Small intestine (tissue), 7 donors: Measurements from ENCODE around the gene CDH23. TPM values are rescaled to one million over a fixed set of nuclear protein-coding genes. Genes with fewer than 3 reads are reported as not detected.
A peak's percentile ranks its signal among the peaks of the same experiment; 100 is the strongest.

Source experiments
- DNase-seq, 2 donors: peaks; one replicate each; pipeline versions ENCODE4 v3.0.0 to v3.0.0-alpha.2; 2013
- FAIRE-seq: peaks from 2 replicates; lab custom pipeline; 2012; peaks lifted over from hg19 to GRCh38; lab: Jason Lieb, UNC
- H3K27ac ChIP-seq, 3 donors: one replicate each; pipeline ENCODE4 v1.5.1; 2013; ENCODE audit warnings: low read length in 2 of 3, mild to moderate bottlenecking in 2 of 3, control low read depth in 1 of 3, inconsistent platforms in 1 of 3, low read depth in 1 of 3, moderate library complexity in 1 of 3
- H3K27me3 ChIP-seq, 3 donors: one replicate each; pipeline ENCODE4 v1.6.1; 2013; ENCODE audit warnings: low read length in 3 of 3, inconsistent platforms in 1 of 3; ENCODE audit not compliant: control insufficient read depth in 3 of 3, insufficient read depth in 3 of 3
- H3K36me3 ChIP-seq, 3 donors: one replicate each; pipeline ENCODE4 v1.6.1; 2013; ENCODE audit warnings: low read length in 3 of 3, inconsistent platforms in 1 of 3, low read depth in 1 of 3, mild to moderate bottlenecking in 1 of 3, moderate library complexity in 1 of 3; ENCODE audit not compliant: control insufficient read depth in 3 of 3, insufficient read depth in 2 of 3
- H3K4me1 ChIP-seq, 3 donors: one replicate each; pipeline ENCODE4 v1.6.1; 2013; ENCODE audit warnings: low read length in 2 of 3, inconsistent platforms in 1 of 3, low read depth in 1 of 3, mild to moderate bottlenecking in 1 of 3, moderate library complexity in 1 of 3; ENCODE audit not compliant: control insufficient read depth in 3 of 3, insufficient read depth in 2 of 3
- H3K4me3 ChIP-seq, 3 donors: one replicate each; pipeline ENCODE4 v1.5.1; 2013; ENCODE audit warnings: low read length in 3 of 3, control low read depth in 1 of 3, inconsistent platforms in 1 of 3, low read depth in 1 of 3, mild to moderate bottlenecking in 1 of 3, moderate library complexity in 1 of 3
- H3K9me3 ChIP-seq, 2 donors: one replicate each; pipeline ENCODE4 v1.6.1; 2013; ENCODE audit warnings: low read depth in 1 of 2, low read length in 1 of 2; ENCODE audit not compliant: control insufficient read depth in 2 of 2, insufficient read depth in 1 of 2
- WGBS, 3 donors: extraction: QIAGEN DNeasy Blood & Tissue Kit; methylation state at CpG; one replicate each; pipeline ENCODE4 v1.1.7; 2013; 5-methylcytosine and 5-hydroxymethylcytosine counted together
- polyA plus RNA-seq, 4 donors: library from polyadenylated mRNA; stranded (reverse) in 3 of 4; unstranded in 1 of 4; fragments of 200-250 nt in 3 of 4; fragments of 120-200 nt in 1 of 4; gene quantifications; one replicate each; pipeline versions ENCODE4 v1.2.1 to v1.2.3, GENCODE V29; 2013
- donor health status: healthy with polysubstance abuse.
- donor health status: control.
- donor health status: control.
- donor health status: Bipolar disorder and iron deficiency.
- donor health status: healthy.

CDH23 gene
- polyA plus RNA-seq, 4 donors, result 0.89 to 2.5 (median 1.6) TPM

GRCh38 chr10:71439670-71440425 lies 43.1 kb downstream of the CDH23 start:
- Histone ChIP-seq H3K4me3 (no peak overlapping the region), H3K36me3 (no peaks in the 10 kb centered on the region), H3K27ac (no peak overlapping the region), H3K27me3 (peaks cover 0 to 6% (median 0%) of the 10 kb centered on the region in 3 donors), H3K4me1 (no peaks in the 10 kb centered on the region), H3K9me3 (no peaks in the 10 kb centered on the region)
- 77 to 80% (median 78%) methylated on average over 9 of the region's 9 CpGs for WGBS, 3 donors
- no peak for FAIRE-seq
- no peak for DNase-seq

- H3K4me3 ChIP-seq, result no peak overlapping the region
- H3K27me3 ChIP-seq, result peaks cover 0 to 6% (median 0%) of the 10 kb centered on the region in 3 donors
- H3K4me1 ChIP-seq, result no peaks in the 10 kb centered on the region
- H3K9me3 ChIP-seq, result no peaks in the 10 kb centered on the region
- 70 to 78% (median 74%) methylated on average over 9 of the region's 9 CpGs for WGBS, 3 donors
- DNase-seq, result no peak
- H3K36me3 ChIP-seq, result no peaks in the 10 kb centered on the region
- no peak overlapping the region for H3K27ac ChIP-seq
- no peak for FAIRE-seq
These were observed 43.9 kb downstream of the CDH23 start for GRCh38 chr10:71440506-71441035.

DNA sequence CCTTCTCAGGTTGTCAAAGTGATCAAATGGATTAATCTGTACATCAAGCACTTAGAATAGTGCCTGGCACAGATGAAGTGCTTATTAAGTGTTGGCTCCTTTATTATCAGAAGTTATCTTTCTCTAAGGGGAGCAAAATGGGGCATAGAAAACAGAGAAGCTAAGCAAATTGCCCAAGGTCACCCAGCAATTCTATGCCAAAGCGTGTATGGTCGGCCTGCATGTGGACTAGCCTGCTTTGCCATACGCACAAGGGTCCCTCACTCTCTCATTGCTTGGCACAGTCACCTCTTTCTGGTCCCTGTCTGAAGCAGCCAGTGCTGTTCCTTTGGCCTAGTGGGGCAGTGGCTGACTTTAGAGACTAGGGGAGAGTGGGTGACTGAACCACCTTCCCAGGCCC lies 45.3 kb downstream of the CDH23 start:
- 89 to 96% (median 95%) methylated on average over 3 of the region's 3 CpGs for WGBS, 3 donors
- FAIRE-seq, result no peak

GRCh38 chr10:71442859-71443570 lies 46.3 kb downstream of the CDH23 start:
- H3K4me1 ChIP-seq, result no peaks in the 10 kb centered on the region
- peaks cover 0 to 6% (median 0%) of the 10 kb centered on the region in 3 donors for H3K27me3 ChIP-seq
- H3K9me3 ChIP-seq, result no peaks in the 10 kb centered on the region
- DNase-seq (no peak), FAIRE-seq (no peak)
- WGBS, 3 donors, result 80 to 85% (median 83%) methylated on average over 15 of the region's 15 CpGs
- no peak overlapping the region for H3K27ac ChIP-seq
- H3K36me3 ChIP-seq, result no peaks in the 10 kb centered on the region
- no peak overlapping the region for H3K4me3 ChIP-seq

More for the DNA sequence above, 45.3 kb downstream of the CDH23 start:
- DNase-seq, result no peak
- Histone ChIP-seq H3K4me1 (no peaks in the 10 kb centered on the region), H3K27me3 (peaks cover 0 to 6% (median 0%) of the 10 kb centered on the region in 3 donors), H3K4me3 (no peak overlapping the region), H3K36me3 (no peaks in the 10 kb centered on the region), H3K27ac (no peak overlapping the region), H3K9me3 (no peaks in the 10 kb centered on the region)

GRCh38 chr10:71443676-71444075 lies 47.0 kb downstream of the CDH23 start:
- no peak for DNase-seq
- Histone ChIP-seq H3K27ac (no peak overlapping the region), H3K9me3 (no peaks in the 10 kb centered on the region), H3K36me3 (no peaks in the 10 kb centered on the region), H3K4me3 (no peak overlapping the region), H3K27me3 (peaks cover 0 to 6% (median 0%) of the 10 kb centered on the region in 3 donors), H3K4me1 (no peaks in the 10 kb centered on the region)
- 65 to 75% (median 73%) methylated on average over 10 of the region's 10 CpGs for WGBS, 3 donors
- no peak for FAIRE-seq

DNA sequence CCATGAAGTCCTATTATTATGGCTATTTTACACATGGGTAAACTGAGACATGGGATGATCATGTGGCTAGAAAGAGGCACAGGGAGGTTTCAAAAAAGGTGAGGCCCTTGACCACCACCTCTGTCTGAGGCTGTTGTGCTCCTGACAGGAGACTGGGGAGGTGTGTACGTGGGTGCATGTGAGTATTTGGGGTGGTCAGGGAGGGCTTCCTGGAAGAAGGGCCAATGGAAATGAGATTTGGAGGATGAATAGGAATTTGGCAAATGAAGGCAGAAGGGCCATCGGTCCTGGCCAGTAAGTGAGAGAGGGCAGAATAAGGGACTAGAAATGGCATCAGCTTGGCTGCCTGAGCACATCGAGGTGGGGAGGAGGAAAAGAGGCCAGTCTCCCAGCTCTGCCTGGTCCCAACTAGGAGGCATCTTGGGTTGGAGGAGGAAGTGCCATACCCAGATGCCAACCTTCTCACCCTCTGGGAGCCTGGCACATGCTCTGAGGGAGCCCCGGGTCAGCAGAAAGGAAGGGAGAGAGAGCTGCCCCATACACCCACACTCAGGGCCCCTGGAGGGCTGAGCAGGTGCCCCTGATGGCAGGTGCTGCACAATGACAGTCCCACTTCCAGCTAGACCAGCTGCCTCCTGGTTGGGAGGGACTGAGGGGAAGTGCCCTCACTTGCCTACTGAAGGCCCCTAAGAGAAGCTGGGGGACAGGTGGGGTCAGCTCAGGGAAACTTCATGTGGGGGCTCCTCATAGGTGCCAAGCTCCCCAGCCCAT lies 47.7 kb downstream of the CDH23 start:
- Histone ChIP-seq H3K4me3 (no peak overlapping the region), H3K27me3 (peaks cover 0 to 6% (median 0%) of the 10 kb centered on the region in 3 donors), H3K36me3 (no peaks in the 10 kb centered on the region), H3K27ac (no peak overlapping the region), H3K4me1 (no peaks in the 10 kb centered on the region), H3K9me3 (no peaks in the 10 kb centered on the region)
- 76 to 87% (median 81%) methylated on average over 4 of the region's 4 CpGs for WGBS, 3 donors
- no peak for DNase-seq
- no peak for FAIRE-seq

GRCh38 chr10:71447676-71448075 lies 51.0 kb downstream of the CDH23 start:
- H3K27ac ChIP-seq, result no peak overlapping the region

GRCh38 chr10:71448146-71448545 lies 51.4 kb downstream of the CDH23 start:
- WGBS, 3 donors, result 85 to 93% (median 88%) methylated on average over 9 of the region's 9 CpGs

More at GRCh38 chr10:71447676-71448075, 51.0 kb downstream of the CDH23 start:
- peaks cover 0 to 3% (median 0%) of the 10 kb centered on the region in 3 donors for H3K27me3 ChIP-seq
- no peaks in the 10 kb centered on the region for H3K36me3 ChIP-seq
- FAIRE-seq (no peak), DNase-seq (peak in 1 of 2 donors; percentile 26)
- H3K4me3 ChIP-seq, result no peak overlapping the region
- H3K4me1 ChIP-seq, result no peaks in the 10 kb centered on the region
- 23 to 66% (median 30%) methylated on average over 2 of the region's 2 CpGs for WGBS, 3 donors
- H3K9me3 ChIP-seq, result no peaks in the 10 kb centered on the region

More at GRCh38 chr10:71448146-71448545, 51.4 kb downstream of the CDH23 start:
- H3K36me3 ChIP-seq, result no peaks in the 10 kb centered on the region
- H3K27ac ChIP-seq, result no peak overlapping the region
- FAIRE-seq (no peak), DNase-seq (no peak)
- H3K4me3 ChIP-seq, result no peak overlapping the region
- no peaks in the 10 kb centered on the region for H3K4me1 ChIP-seq
- no peaks in the 10 kb centered on the region for H3K9me3 ChIP-seq
- peaks cover 0 to 3% (median 0%) of the 10 kb centered on the region in 3 donors for H3K27me3 ChIP-seq
